HepG2 (cell line): ENCODE measurements around the gene MED10.

Experiments used
- AKAP8 ChIP-seq: sonication (generic); formaldehyde crosslinking; IDR thresholded peaks from 2 replicates; pipeline ENCODE4 v1.5.1; 2020; ENCODE audit warnings: mild to moderate bottlenecking, missing genetic modification reagents
- CTCF ChIP-seq: sonication (generic); formaldehyde crosslinking; IDR thresholded peaks from 2 replicates; pipeline ENCODE4 v1.5.0; 2020; ENCODE audit warnings: mild to moderate bottlenecking, missing genetic modification reagents, moderate library complexity
- E2F5 ChIP-seq: sonication (generic); formaldehyde crosslinking; conservative IDR thresholded peaks from 2 replicates; pipeline ENCODE4 v1.4.0; 2020; ENCODE audit warnings: missing genetic modification reagents
- MAFF ChIP-seq: IDR thresholded peaks from 2 replicates; pipeline ENCODE4 v1.6.1; 2011; ENCODE audit warnings: low read depth, low read length, improper control_type of control experiment
- RFX5 ChIP-seq: IDR thresholded peaks from 2 replicates; pipeline ENCODE4 v1.6.1; 2011; ENCODE audit warnings: low read depth, low read length, improper control_type of control experiment

- TF ChIP-seq MAFF (peak; percentile 63), CTCF (CRISPR knock-in tag) (no peak), E2F5 (no peak), AKAP8 (no peak), RFX5 (no peak)
Observed at GRCh38 chr5:6389397-6389796, 11.1 kb upstream of the MED10 start.
